Gastroesophageal sphincter (tissue), 3 donors: ENCODE results near the gene KRT17.

Experiments
- CTCF ChIP-seq, 4 experiments: fragments of 200-600 bp in 2 of 4; fragments of 450-650 bp in 2 of 4; sonication (generic) in 1 of 4; IDR thresholded peaks; one replicate each; pipeline ENCODE4 v1.5.1; 2017 to 2019; ENCODE audit warnings: antibody characterized with exemption in 4 of 4, mild to moderate bottlenecking in 2 of 4, moderate library complexity in 2 of 4
- EP300 ChIP-seq: sonication (generic); formaldehyde crosslinking; IDR thresholded peaks from one replicate; pipeline ENCODE4 v1.6.1; 2017; ENCODE audit warnings: antibody characterized with exemption, mild to moderate bottlenecking
- POLR2A ChIP-seq, 2 donors: fragments of 450-650 bp; IDR thresholded peaks; one replicate each; pipeline ENCODE4 v1.6.1; 2017; ENCODE audit warnings: antibody characterized with exemption in 2 of 2, mild to moderate bottlenecking in 2 of 2, moderate library complexity in 1 of 2

DNA sequence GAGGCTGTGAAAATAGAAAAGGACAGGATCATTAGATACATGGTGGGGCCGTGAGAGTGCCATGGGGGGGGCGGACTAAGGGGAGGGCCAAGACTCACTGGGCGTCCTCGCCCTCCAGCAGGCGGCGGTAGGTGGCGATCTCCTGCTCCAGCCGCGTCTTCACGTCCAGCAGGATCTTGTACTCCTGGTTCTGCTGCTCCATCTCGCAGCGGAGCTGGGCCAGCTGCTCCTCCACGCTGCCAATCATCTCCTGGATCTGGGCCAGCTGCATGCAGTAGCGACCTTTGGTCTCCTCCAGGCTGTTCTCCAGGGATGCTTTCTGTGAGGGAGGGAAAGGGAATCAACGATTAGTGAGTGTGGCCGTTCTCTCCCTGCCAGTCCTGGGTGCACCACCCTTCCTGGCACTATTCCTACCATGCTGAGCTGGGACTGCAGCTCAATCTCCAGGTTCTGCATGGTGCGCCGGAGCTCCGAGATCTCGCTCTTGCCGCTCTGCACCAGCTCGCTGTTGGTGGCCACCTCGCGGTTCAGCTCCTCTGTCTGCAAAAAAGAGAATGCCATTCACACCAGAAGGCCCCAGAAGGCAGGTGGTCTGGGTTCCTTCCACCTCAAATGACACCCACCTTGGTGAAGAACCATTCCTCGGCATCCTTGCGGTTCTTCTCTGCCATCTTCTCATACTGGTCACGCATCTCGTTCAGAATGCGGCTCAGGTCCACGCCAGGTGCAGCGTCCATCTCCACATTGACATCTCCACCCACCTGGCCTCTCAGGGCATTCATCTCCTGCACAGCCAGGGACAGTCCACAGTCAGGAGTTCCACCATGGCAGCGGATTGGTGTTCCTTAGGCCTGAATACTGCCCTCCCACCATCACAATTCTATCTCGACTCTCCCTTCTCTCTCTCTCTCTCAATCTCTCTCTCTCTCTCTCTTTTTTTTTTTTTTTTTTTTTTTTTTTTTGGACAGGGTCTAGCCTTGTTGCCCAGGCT lies 40.9 kb downstream of the KRT17 start:
- no peak for TF ChIP-seq CTCF (IDR thresholded peaks at IDR 0.05)
- no peak for TF ChIP-seq POLR2A (IDR thresholded peaks at IDR 0.05)
- TF ChIP-seq EP300, result no peak
